ENCODE results near the gene LCE1A. TPM values are rescaled to one million over a fixed set of nuclear protein-coding genes. Genes with fewer than 3 reads are reported as not detected.

The LCE1A gene, protein sequence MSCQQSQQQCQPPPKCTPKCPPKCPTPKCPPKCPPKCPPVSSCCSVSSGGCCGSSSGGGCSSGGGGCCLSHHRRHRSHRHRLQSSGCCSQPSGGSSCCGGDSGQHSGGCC
- polyA plus RNA-seq (not detected in 2 replicates), polyA minus RNA-seq (not detected in 2 replicates)

DNA sequence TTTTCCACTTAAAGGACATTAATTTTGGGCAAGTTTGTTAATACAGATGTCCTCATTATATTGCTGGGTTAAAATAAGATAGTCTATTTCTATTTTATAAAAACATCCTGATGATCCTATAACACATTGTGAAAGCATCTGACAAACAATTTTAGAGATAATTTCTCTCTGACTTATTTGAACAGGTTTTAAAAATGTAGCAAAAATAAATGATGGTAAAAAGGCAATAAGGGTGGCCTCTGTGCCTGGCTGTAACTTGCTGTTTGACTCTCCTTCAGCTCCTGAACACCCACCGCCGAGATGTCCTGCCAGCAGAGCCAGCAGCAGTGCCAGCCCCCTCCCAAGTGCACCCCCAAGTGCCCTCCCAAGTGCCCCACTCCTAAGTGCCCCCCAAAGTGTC, at the start of gene LCE1A:
TSS of gene LCE1A (plus strand) at position 301 of the 400 bp plus-strand sequence. CDS start at position 301, 0 bp downstream.
- no peaks in the 10 kb centered on the region for H3K9me3 ChIP-seq (ENCODE audit: low read length)

DNA sequence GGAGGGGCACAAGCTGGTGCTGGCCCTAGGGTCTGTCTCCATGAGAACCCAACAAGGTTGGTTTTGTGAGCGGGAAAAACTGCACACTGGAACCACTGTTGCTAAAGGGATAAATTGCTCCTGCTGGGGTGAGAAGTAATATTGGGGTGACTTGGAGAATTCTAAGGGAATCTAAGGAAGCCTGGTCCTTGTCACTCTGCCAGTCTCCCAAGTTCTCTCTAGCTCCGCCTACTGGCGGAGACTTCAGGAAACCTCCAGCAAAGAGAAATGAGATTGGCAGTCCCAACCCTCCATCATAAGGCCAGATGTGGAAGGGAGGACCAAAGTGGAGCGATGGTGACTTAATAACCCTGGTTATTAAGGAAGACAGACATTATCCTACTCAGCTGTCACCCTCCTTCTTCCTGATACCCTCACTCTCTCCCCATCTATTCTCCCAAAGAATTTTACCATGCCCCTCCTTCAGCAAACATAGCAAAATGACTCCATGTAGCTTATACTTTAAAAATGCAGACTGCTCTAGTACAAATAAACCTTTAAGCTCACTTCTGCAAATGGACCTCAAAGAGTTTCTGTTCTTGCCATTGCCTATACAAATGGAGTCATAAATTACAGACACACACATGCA, 49.6 kb upstream of the LCE1A start:
- no peak overlapping the region for H3K4me3 ChIP-seq (ENCODE audit: low read length)
- no peaks in the 10 kb centered on the region for H3K27me3 ChIP-seq (ENCODE audit: insufficient read depth, low read depth, low read length)
- H3K9me2 ChIP-seq (ENCODE audit: insufficient read depth, low read length) = no peaks in the 10 kb centered on the region
- H3K27ac ChIP-seq (ENCODE audit: low read length) = no peak overlapping the region
- H2AFZ ChIP-seq (ENCODE audit: low read depth, low read length) = no peak overlapping the region
- no peaks in the 10 kb centered on the region for H4K20me1 ChIP-seq (ENCODE audit: insufficient read depth)
- TF ChIP-seq SMC3 (conservative IDR thresholded peaks at IDR 0.05; ENCODE audit: poor library complexity) (no peak), TAF1 (IDR thresholded peaks at IDR 0.05; ENCODE audit: low read depth) (no peak), POLR2AphosphoS5 (IDR thresholded peaks at IDR 0.05) (no peak), MXI1 (conservative IDR thresholded peaks at IDR 0.05; ENCODE audit: poor library complexity, severe bottlenecking) (no peak), RAD21 (conservative IDR thresholded peaks at IDR 0.05) (no peak), EP300 (conservative IDR thresholded peaks at IDR 0.05; ENCODE audit: poor library complexity, severe bottlenecking) (no peak), EZH2 (IDR thresholded peaks at IDR 0.05; ENCODE audit: borderline replicate concordance, insufficient read depth, low read length, poor library complexity, severe bottlenecking) (no peak)
- TF ChIP-seq, protein P1, sequence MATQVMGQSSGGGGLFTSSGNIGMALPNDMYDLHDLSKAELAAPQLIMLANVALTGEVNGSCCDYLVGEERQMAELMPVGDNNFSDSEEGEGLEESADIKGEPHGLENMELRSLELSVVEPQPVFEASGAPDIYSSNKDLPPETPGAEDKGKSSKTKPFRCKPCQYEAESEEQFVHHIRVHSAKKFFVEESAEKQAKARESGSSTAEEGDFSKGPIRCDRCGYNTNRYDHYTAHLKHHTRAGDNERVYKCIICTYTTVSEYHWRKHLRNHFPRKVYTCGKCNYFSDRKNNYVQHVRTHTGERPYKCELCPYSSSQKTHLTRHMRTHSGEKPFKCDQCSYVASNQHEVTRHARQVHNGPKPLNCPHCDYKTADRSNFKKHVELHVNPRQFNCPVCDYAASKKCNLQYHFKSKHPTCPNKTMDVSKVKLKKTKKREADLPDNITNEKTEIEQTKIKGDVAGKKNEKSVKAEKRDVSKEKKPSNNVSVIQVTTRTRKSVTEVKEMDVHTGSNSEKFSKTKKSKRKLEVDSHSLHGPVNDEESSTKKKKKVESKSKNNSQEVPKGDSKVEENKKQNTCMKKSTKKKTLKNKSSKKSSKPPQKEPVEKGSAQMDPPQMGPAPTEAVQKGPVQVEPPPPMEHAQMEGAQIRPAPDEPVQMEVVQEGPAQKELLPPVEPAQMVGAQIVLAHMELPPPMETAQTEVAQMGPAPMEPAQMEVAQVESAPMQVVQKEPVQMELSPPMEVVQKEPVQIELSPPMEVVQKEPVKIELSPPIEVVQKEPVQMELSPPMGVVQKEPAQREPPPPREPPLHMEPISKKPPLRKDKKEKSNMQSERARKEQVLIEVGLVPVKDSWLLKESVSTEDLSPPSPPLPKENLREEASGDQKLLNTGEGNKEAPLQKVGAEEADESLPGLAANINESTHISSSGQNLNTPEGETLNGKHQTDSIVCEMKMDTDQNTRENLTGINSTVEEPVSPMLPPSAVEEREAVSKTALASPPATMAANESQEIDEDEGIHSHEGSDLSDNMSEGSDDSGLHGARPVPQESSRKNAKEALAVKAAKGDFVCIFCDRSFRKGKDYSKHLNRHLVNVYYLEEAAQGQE (IDR thresholded peaks at IDR 0.05; ENCODE audit: borderline replicate concordance) = no peak
- TF ChIP-seq, protein P2, sequence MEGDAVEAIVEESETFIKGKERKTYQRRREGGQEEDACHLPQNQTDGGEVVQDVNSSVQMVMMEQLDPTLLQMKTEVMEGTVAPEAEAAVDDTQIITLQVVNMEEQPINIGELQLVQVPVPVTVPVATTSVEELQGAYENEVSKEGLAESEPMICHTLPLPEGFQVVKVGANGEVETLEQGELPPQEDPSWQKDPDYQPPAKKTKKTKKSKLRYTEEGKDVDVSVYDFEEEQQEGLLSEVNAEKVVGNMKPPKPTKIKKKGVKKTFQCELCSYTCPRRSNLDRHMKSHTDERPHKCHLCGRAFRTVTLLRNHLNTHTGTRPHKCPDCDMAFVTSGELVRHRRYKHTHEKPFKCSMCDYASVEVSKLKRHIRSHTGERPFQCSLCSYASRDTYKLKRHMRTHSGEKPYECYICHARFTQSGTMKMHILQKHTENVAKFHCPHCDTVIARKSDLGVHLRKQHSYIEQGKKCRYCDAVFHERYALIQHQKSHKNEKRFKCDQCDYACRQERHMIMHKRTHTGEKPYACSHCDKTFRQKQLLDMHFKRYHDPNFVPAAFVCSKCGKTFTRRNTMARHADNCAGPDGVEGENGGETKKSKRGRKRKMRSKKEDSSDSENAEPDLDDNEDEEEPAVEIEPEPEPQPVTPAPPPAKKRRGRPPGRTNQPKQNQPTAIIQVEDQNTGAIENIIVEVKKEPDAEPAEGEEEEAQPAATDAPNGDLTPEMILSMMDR (IDR thresholded peaks at IDR 0.05; ENCODE audit: poor library complexity, severe bottlenecking) = no peak
- no peaks in the 10 kb centered on the region for H3K9me3 ChIP-seq (ENCODE audit: low read length)
- H3K36me3 ChIP-seq (ENCODE audit: insufficient read depth, low read length) = no peaks in the 10 kb centered on the region
- no peak overlapping the region for H3K4me2 ChIP-seq (ENCODE audit: low read length)
- H3K79me2 ChIP-seq (replicated peaks; ENCODE audit: insufficient read depth, low read length) = no peaks in the 10 kb centered on the region
- no peak overlapping the region for H3K9ac ChIP-seq (ENCODE audit: low read length)
- no peaks in the 10 kb centered on the region for H3F3A ChIP-seq (ENCODE audit: insufficient read depth, low read length, poor library complexity, severe bottlenecking)

More for the DNA sequence above, at the start of gene LCE1A:
- Histone ChIP-seq H3K79me2 (replicated peaks; ENCODE audit: insufficient read depth, low read length) (no peaks in the 10 kb centered on the region), H3K27ac (ENCODE audit: low read length) (no peak within 1 kb of the TSS), H4K20me1 (ENCODE audit: insufficient read depth) (no peaks in the 10 kb centered on the region), H3K9ac (ENCODE audit: low read length) (no peak within 1 kb of the TSS), H3K36me3 (ENCODE audit: insufficient read depth, low read length) (no peaks in the 10 kb centered on the region), H3K4me3 (ENCODE audit: low read length) (no peak within 1 kb of the TSS), H2AFZ (ENCODE audit: low read depth, low read length) (no peak within 1 kb of the TSS), H3K9me2 (ENCODE audit: insufficient read depth, low read length) (no peaks in the 10 kb centered on the region), H3K27me3 (ENCODE audit: insufficient read depth, low read depth, low read length) (no peaks in the 10 kb centered on the region), H3K4me2 (ENCODE audit: low read length) (no peak within 1 kb of the TSS), H3F3A (ENCODE audit: insufficient read depth, low read length, poor library complexity, severe bottlenecking) (no peaks in the 10 kb centered on the region)
- TF ChIP-seq MXI1 (conservative IDR thresholded peaks at IDR 0.05; ENCODE audit: poor library complexity, severe bottlenecking) = no peak
- TF ChIP-seq EP300 (conservative IDR thresholded peaks at IDR 0.05; ENCODE audit: poor library complexity, severe bottlenecking) = no peak
- TF ChIP-seq, protein P1 (IDR thresholded peaks at IDR 0.05; ENCODE audit: borderline replicate concordance) = no peak
- no peak for TF ChIP-seq SMC3 (conservative IDR thresholded peaks at IDR 0.05; ENCODE audit: poor library complexity)
- TF ChIP-seq TAF1 (IDR thresholded peaks at IDR 0.05; ENCODE audit: low read depth) = no peak
- no peak for TF ChIP-seq EZH2 (IDR thresholded peaks at IDR 0.05; ENCODE audit: borderline replicate concordance, insufficient read depth, low read length, poor library complexity, severe bottlenecking)
- no peak for TF ChIP-seq RAD21 (conservative IDR thresholded peaks at IDR 0.05)
- no peak for TF ChIP-seq POLR2AphosphoS5 (IDR thresholded peaks at IDR 0.05)
- TF ChIP-seq, protein P2 (IDR thresholded peaks at IDR 0.05; ENCODE audit: poor library complexity, severe bottlenecking) = no peak
